ENCODE data around the gene CACNA1S. TPM values are rescaled to one million over a fixed set of nuclear protein-coding genes. Genes with fewer than 3 reads are reported as not detected.

The CACNA1S gene
- total and polyA plus RNA-seq, 2 of the 8 experiments (the other 6 are each of a cell fraction or from before 2014, with no cell fraction given) = 0.06 TPM; not detected in 1

DNA sequence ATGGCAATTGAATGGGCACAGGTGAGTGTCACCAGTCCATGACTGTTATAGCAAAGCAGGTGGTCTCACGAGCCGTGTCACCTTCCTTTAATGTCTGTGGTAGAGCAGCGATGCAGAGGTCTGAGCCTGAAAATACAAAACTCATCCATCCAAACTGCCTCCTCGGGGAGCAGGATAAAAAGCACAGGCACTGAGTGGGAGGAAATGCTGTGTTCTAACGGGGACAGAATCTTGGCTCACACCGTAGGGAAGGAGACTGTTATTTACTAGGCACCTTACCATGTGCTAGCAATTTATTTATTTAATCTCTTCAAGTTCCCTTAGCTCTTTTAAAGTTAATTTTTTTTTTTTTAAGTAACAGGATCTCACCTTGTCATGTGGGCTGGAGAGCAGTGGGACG, 13.6 kb upstream of the CACNA1S start:
- H3K36me3 ChIP-seq (ENCODE audit: control insufficient read depth in 2 of 4, insufficient read depth in 4 of 4, low read length in 3 of 4) = no peaks in the 10 kb centered on the region
- no peak overlapping the region for H3K4me2 ChIP-seq (ENCODE audit: insufficient read depth in 1 of 2, low read depth in 2 of 2, low read length in 2 of 2)
- H3K4me1 ChIP-seq (replicated peaks in 1 of 4; ENCODE audit: control insufficient read depth in 3 of 4, insufficient read depth in 4 of 4, low read length in 3 of 4) = peaks cover 3 to 11% (median 9%) of the 10 kb centered on the region in 4 experiments
- H3K14ac ChIP-seq (ENCODE audit: insufficient read length) = no peak overlapping the region
- no peaks in the 10 kb centered on the region for H3K9me3 ChIP-seq (ENCODE audit: insufficient read depth in 2 of 2, low read depth in 1 of 2, low read length in 1 of 2)
- WGBS, 2 experiments (ENCODE audit: extremely low coverage in 1 of 2, insufficient coverage in 1 of 2, insufficient read length in 1 of 2, insufficient replicate concordance in 2 of 2, low coverage in 1 of 2, low lambda C conversion rate in 2 of 2, missing lambda C conversion rate in 1 of 2) = 84% methylated on average over 7 of the region's 7 CpGs; no CpG with 5 or more reads in 1 of the 2 experiments
- H3K79me2 ChIP-seq (ENCODE audit: control insufficient read depth in 1 of 2, insufficient read depth in 2 of 2, low read length in 2 of 2) = no peaks in the 10 kb centered on the region
- H4K91ac ChIP-seq (replicated peaks; ENCODE audit: insufficient read length, low read length) = no peak overlapping the region
- 0 out of 2 replicates have a peak overlapping the region, but pooled peaks have one; percentile 23 for H2BK5ac ChIP-seq (ENCODE audit: low read depth, low read length)
- H3K79me1 ChIP-seq (ENCODE audit: low read depth, low read length) = no peaks in the 10 kb centered on the region
- POLR2A ChIA-PET (ENCODE audit: partially characterized antibody) = no interaction called here
- H3K9ac ChIP-seq (replicated peaks in 1 of 4; ENCODE audit: extremely low read depth in 1 of 4, low read depth in 3 of 4, low read length in 3 of 4) = no peak overlapping the region; a peak in 1 of 7 replicates
- no peak overlapping the region for H2AK5ac ChIP-seq (ENCODE audit: low read depth, low read length)
- no peak overlapping the region for H3K4me3 ChIP-seq (ENCODE audit: extremely low read depth in 1 of 4, insufficient read depth in 2 of 4, low read depth in 3 of 4, low read length in 4 of 4)
- CTCF ChIA-PET (ENCODE audit: partially characterized antibody) = interaction anchor here (1.1 to 16.3 kb wide), 7 partner anchors 10 to 154 kb away, joined by 3 to 343 read pairs (median 8); no protein-coding TSS in a partner anchor
- DNase-seq (ENCODE audit: low read depth in 1 of 2, low spot score in 2 of 2) (no peak), FAIRE-seq (no peak)
- no peak for TF ChIP-seq EZH2 (IDR thresholded peaks at IDR 0.05; ENCODE audit: low read depth, low read length, severe bottlenecking)
- TF ChIP-seq CBX8 (IDR thresholded peaks at IDR 0.05; ENCODE audit: borderline replicate concordance, low read depth, low read length) = no peak
- no peak for TF ChIP-seq SRF (IDR thresholded peaks at IDR 0.05; ENCODE audit: low read depth, low read length)
- no peak for TF ChIP-seq TCF12 (IDR thresholded peaks at IDR 0.05; ENCODE audit: low read depth, low read length)
- no peak for TF ChIP-seq SIRT6 (IDR thresholded peaks at IDR 0.05; ENCODE audit: low read length)
- TF ChIP-seq HDAC6 (IDR thresholded peaks at IDR 0.05; ENCODE audit: low read depth, low read length) = no peak
- no peak for TF ChIP-seq POLR2A (IDR thresholded peaks at IDR 0.05; ENCODE audit: control extremely low read depth in 1 of 2, low read depth in 2 of 2, low read length in 2 of 2)
- TF ChIP-seq, protein P1, sequence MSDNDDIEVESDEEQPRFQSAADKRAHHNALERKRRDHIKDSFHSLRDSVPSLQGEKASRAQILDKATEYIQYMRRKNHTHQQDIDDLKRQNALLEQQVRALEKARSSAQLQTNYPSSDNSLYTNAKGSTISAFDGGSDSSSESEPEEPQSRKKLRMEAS (IDR thresholded peaks at IDR 0.05) = no peak
- TF ChIP-seq NRF1 (IDR thresholded peaks at IDR 0.05; ENCODE audit: low read depth, low read length) = no peak
- TF ChIP-seq SP1 (IDR thresholded peaks at IDR 0.05; ENCODE audit: low read depth, low read length) = no peak
- no peak for TF ChIP-seq SIN3A (conservative IDR thresholded peaks at IDR 0.05 in 1 of 2, IDR thresholded peaks at IDR 0.05 in 1 of 2; ENCODE audit: low read depth in 1 of 2, low read length in 2 of 2)
- no peak for TF ChIP-seq BRCA1 (IDR thresholded peaks at IDR 0.05; ENCODE audit: low read depth, low read length)
- no peak for TF ChIP-seq TAF1 (IDR thresholded peaks at IDR 0.05; ENCODE audit: low read depth, low read length)
- TF ChIP-seq BACH1 (IDR thresholded peaks at IDR 0.05; ENCODE audit: low read length) = no peak
- H2BK20ac ChIP-seq (ENCODE audit: low read length) = no peak overlapping the region
- H2BK120ac ChIP-seq (replicated peaks; ENCODE audit: low read depth, low read length) = no peak overlapping the region
- H4K8ac ChIP-seq (ENCODE audit: extremely low read depth, insufficient read depth, low read length) = no peak overlapping the region
- H3K23ac ChIP-seq (ENCODE audit: insufficient read length) = no peak overlapping the region
- 0 out of 2 replicates have a peak overlapping the region, but pooled peaks have one; percentile 35 for H2BK12ac ChIP-seq (ENCODE audit: low read depth, low read length)
- no peaks in the 10 kb centered on the region for H3K23me2 ChIP-seq (ENCODE audit: low read depth, low read length)
- no peaks in the 10 kb centered on the region for H4K20me1 ChIP-seq (replicated peaks in 1 of 2; ENCODE audit: control insufficient read depth in 1 of 2, insufficient read depth in 2 of 2, low read length in 2 of 2)
- H2AFZ ChIP-seq (ENCODE audit: low read length) = no peak overlapping the region
- no peak overlapping the region for H2BK15ac ChIP-seq (ENCODE audit: low read length)
- no peak overlapping the region for H3K27ac ChIP-seq (ENCODE audit: low read depth, low read length)
- no peak overlapping the region for H4K5ac ChIP-seq (ENCODE audit: insufficient read length, low read depth, low read length)
- no peak overlapping the region for H3K4ac ChIP-seq (replicated peaks; ENCODE audit: insufficient read length, low read depth, low read length)
- no peak overlapping the region for H3K56ac ChIP-seq (replicated peaks; ENCODE audit: insufficient read length, low read depth, low read length)
- no peaks in the 10 kb centered on the region; a peak in 1 of 7 replicates for H3K27me3 ChIP-seq (replicated peaks in 1 of 4; ENCODE audit: control insufficient read depth in 3 of 4, extremely low read depth in 1 of 4, insufficient read depth in 3 of 4, low read length in 3 of 4)
- H3K18ac ChIP-seq (ENCODE audit: extremely low read depth, low read length) = no peak overlapping the region

Data from H1 (cell line).